Loucy (cell line): ENCODE measurements around the gene TMF1.

Experiments
- H2AFZ ChIP-seq: fragments of 200-600 bp; sonication (generic); 2 replicates; pipeline ENCODE4 v1.6.0; 2016; ENCODE audit warnings: antibody characterized with exemption, mild to moderate bottlenecking, low read length, moderate library complexity
- H3F3A ChIP-seq: fragments of 200-600 bp; 2 replicates; pipeline ENCODE4 v1.6.0; 2016; ENCODE audit warnings: antibody characterized with exemption, low read depth, mild to moderate bottlenecking
- H3K27me3 ChIP-seq: fragments of 200-600 bp; sonication (generic); 2 replicates; pipeline ENCODE4 v1.6.1; 2014; ENCODE audit warnings: low read length, mild to moderate bottlenecking; ENCODE audit not compliant: insufficient read depth, poor library complexity, severe bottlenecking
- H3K36me3 ChIP-seq: fragments of 200-600 bp; sonication (generic); 2 replicates; pipeline ENCODE4 v1.6.1; 2016; ENCODE audit warnings: low read length; ENCODE audit not compliant: insufficient read depth
- H3K4me1 ChIP-seq: fragments of 200-600 bp; sonication (generic); 2 replicates; pipeline ENCODE4 v1.5.1; 2014; ENCODE audit warnings: low read length, mild to moderate bottlenecking; ENCODE audit not compliant: insufficient read depth, poor library complexity, severe bottlenecking
- H3K4me2 ChIP-seq: fragments of 200-600 bp; sonication (generic); 2 replicates; pipeline ENCODE4 v1.6.0; 2014; ENCODE audit warnings: antibody characterized with exemption, low read length, low read depth, mild to moderate bottlenecking; ENCODE audit not compliant: poor library complexity, severe bottlenecking
- H3K4me3 ChIP-seq: fragments of 200-600 bp; sonication (generic); 2 replicates; pipeline ENCODE4 v1.5.1; 2014; ENCODE audit warnings: low read length, mild to moderate bottlenecking, mixed read lengths; ENCODE audit not compliant: poor library complexity, severe bottlenecking
- H3K79me2 ChIP-seq: fragments of 200-600 bp; sonication (generic); 2 replicates; pipeline ENCODE4 v1.6.1; 2014; ENCODE audit warnings: low read length; ENCODE audit not compliant: insufficient read depth
- H3K9ac ChIP-seq: fragments of 200-600 bp; sonication (generic); 2 replicates; pipeline ENCODE4 v1.6.0; 2014; ENCODE audit warnings: mild to moderate bottlenecking, low read depth, low read length, moderate library complexity; ENCODE audit not compliant: poor library complexity, severe bottlenecking
- H3K9me2 ChIP-seq: fragments of 200-600 bp; sonication (generic); replicated peaks from 2 replicates; pipeline ENCODE4 v1.6.1; 2016; ENCODE audit warnings: low read depth, low read length, mixed read lengths
- H3K9me3 ChIP-seq: fragments of 200-600 bp; sonication (generic); 2 replicates; pipeline ENCODE4 v1.6.1; 2014; ENCODE audit warnings: mild to moderate bottlenecking, antibody characterized with exemption, low read length, low read depth; ENCODE audit not compliant: insufficient read depth
- H4K20me1 ChIP-seq: fragments of 200-600 bp; sonication (generic); 2 replicates; pipeline ENCODE4 v1.6.0; 2014; ENCODE audit warnings: antibody characterized with exemption, low read length, mild to moderate bottlenecking; ENCODE audit not compliant: insufficient read depth, poor library complexity, severe bottlenecking
- CTCF ChIP-seq: fragments of 200-600 bp; sonication (generic); conservative IDR thresholded peaks from 2 replicates; pipeline ENCODE4 v1.5.1; 2014; ENCODE audit warnings: mild to moderate bottlenecking, antibody characterized with exemption, low read length
- EZH2phosphoT487 ChIP-seq: fragments of 200-600 bp; IDR thresholded peaks from 2 replicates; pipeline ENCODE4 v1.6.1; 2018; ENCODE audit warnings: antibody characterized with exemption, mild to moderate bottlenecking, moderate library complexity, borderline replicate concordance

The TMF1 gene

GRCh38 chr3:69066121-69066520, 14.0 kb upstream of the TMF1 start:
- Histone ChIP-seq H3K4me2 (peak overlapping the region; percentile 73), H3F3A (0 out of 2 replicates have a peak, but pooled peaks cover 6% of the 10 kb centered on the region), H3K9me3 (no peaks in the 10 kb centered on the region), H3K9ac (peak overlapping the region; percentile 64), H3K36me3 (peaks cover 26% of the 10 kb centered on the region), H3K4me3 (peak overlapping the region; percentile 56), H4K20me1 (no peaks in the 10 kb centered on the region), H3K9me2 (no peaks in the 10 kb centered on the region), H3K4me1 (peaks cover 46% of the 10 kb centered on the region), H3K27me3 (no peaks in the 10 kb centered on the region), H3K79me2 (peaks cover 24% of the 10 kb centered on the region), H2AFZ (no peak overlapping the region)
- TF ChIP-seq EZH2phosphoT487, result no peak
- no peak for TF ChIP-seq CTCF

GRCh38 chr3:69065318-69065964, 13.3 kb upstream of the TMF1 start:
- Histone ChIP-seq H3K4me1 (peaks cover 46% of the 10 kb centered on the region), H3K4me2 (peak overlapping the region; percentile 73), H3K4me3 (peak overlapping the region; percentile 56), H3K27me3 (no peaks in the 10 kb centered on the region), H3K9me2 (no peaks in the 10 kb centered on the region), H4K20me1 (no peaks in the 10 kb centered on the region), H3F3A (0 out of 2 replicates have a peak, but pooled peaks cover 6% of the 10 kb centered on the region), H3K79me2 (peaks cover 19% of the 10 kb centered on the region), H3K9me3 (no peaks in the 10 kb centered on the region), H3K36me3 (peaks cover 33% of the 10 kb centered on the region), H2AFZ (no peak overlapping the region), H3K9ac (peak overlapping the region; percentile 64)
- no peak for TF ChIP-seq CTCF
- TF ChIP-seq EZH2phosphoT487, result no peak

GRCh38 chr3:69063636-69064035, 11.5 kb upstream of the TMF1 start:
- Histone ChIP-seq H4K20me1 (no peaks in the 10 kb centered on the region), H3K9me2 (no peaks in the 10 kb centered on the region), H3K36me3 (peaks cover 42% of the 10 kb centered on the region), H2AFZ (no peak overlapping the region), H3K4me2 (peak overlapping the region; percentile 73), H3K4me1 (peaks cover 48% of the 10 kb centered on the region), H3K9ac (peak overlapping the region; percentile 64), H3K79me2 (0 out of 2 replicates have a peak, but pooled peaks cover 1% of the 10 kb centered on the region), H3K27me3 (no peaks in the 10 kb centered on the region), H3K9me3 (no peaks in the 10 kb centered on the region), H3K4me3 (no peak overlapping the region), H3F3A (0 out of 2 replicates have a peak, but pooled peaks cover 6% of the 10 kb centered on the region)
- TF ChIP-seq EZH2phosphoT487, result no peak

GRCh38 chr3:69059688-69060087, 7.6 kb upstream of the TMF1 start:
- no peaks in the 10 kb centered on the region for H3K27me3 ChIP-seq
- no peaks in the 10 kb centered on the region for H3K9me2 ChIP-seq
- peaks cover 60% of the 10 kb centered on the region for H3K36me3 ChIP-seq
- H3K79me2 ChIP-seq, result no peaks in the 10 kb centered on the region
- H3K4me1 ChIP-seq, result peaks cover 29% of the 10 kb centered on the region
- no peak for TF ChIP-seq EZH2phosphoT487
- no peak for TF ChIP-seq CTCF
- no peaks in the 10 kb centered on the region for H3F3A ChIP-seq
- H3K4me3 ChIP-seq, result no peak overlapping the region
- no peak overlapping the region for H2AFZ ChIP-seq
- H3K9me3 ChIP-seq, result no peaks in the 10 kb centered on the region
- no peaks in the 10 kb centered on the region for H4K20me1 ChIP-seq
- H3K4me2 ChIP-seq, result no peak overlapping the region
- H3K9ac ChIP-seq, result no peak overlapping the region
